Activated B cell treated with CpG ODN at 0.5 μM for 24 hours (primary cell): Measurements from ENCODE around the gene GABPA. TPM values are rescaled to one million over a fixed set of nuclear protein-coding genes. Genes with fewer than 3 reads are reported as not detected.

Experiments used
- ATAC-seq: fragments of 200-7000 bp; cut with Tn5 transposase; one replicate; pipeline ENCODE4 v1.10.0; 2021; ENCODE audit warnings: low read depth, mild to moderate bottlenecking, moderate library complexity
- CTCF ChIA-PET: fragments of 350-600 bp; sonication (Branson Sonifier 250); formaldehyde crosslinking; loops from one replicate; lab custom pipeline; 2021; ENCODE audit warnings: antibody characterized with exemption; lab: Charles Lee
- POLR2A ChIA-PET: fragments of 350-600 bp; sonication (Branson Sonifier 250); formaldehyde crosslinking; loops from one replicate; lab custom pipeline; 2021; ENCODE audit warnings: antibody characterized with exemption; lab: Charles Lee
- DNase-seq: peaks from one replicate; pipeline ENCODE4 v3.0.0; 2022
- H3K27ac Mint-ChIP-seq: one replicate; pipeline ENCODE4 v1.8.0; 2020; ENCODE audit warnings: mixed read lengths
- H3K27me3 Mint-ChIP-seq: one replicate; pipeline ENCODE4 v1.8.0; 2021; ENCODE audit warnings: mixed read lengths
- H3K36me3 Mint-ChIP-seq: one replicate; pipeline ENCODE4 v1.8.0; 2021; ENCODE audit warnings: low read depth, mixed read lengths
- H3K4me1 Mint-ChIP-seq: one replicate; pipeline ENCODE4 v1.8.0; 2021; ENCODE audit warnings: mixed read lengths
- H3K4me3 Mint-ChIP-seq: one replicate; pipeline ENCODE4 v1.8.0; 2020; ENCODE audit warnings: mild to moderate bottlenecking, mixed read lengths
- H3K9me3 Mint-ChIP-seq: one replicate; pipeline ENCODE4 v1.8.0; 2020; ENCODE audit warnings: mixed read lengths
- CTCF ChIP-seq: fragments of 200-600 bp; IDR thresholded peaks from one replicate; pipeline ENCODE4 v1.8.0; 2022; ENCODE audit warnings: antibody characterized with exemption, mild to moderate bottlenecking
- intact Hi-C: fragments of 100-400 bp; cut with micrococcal nuclease; formaldehyde crosslinking; loops from one replicate; pipeline ENCODE4 v1.15.1; 2024
- total RNA-seq: library from RNA; stranded (reverse); gene quantifications from 2 replicates; pipeline ENCODE4 v1.2.3, GENCODE V29; 2022

Gene GABPA
- 31.3 and 34.6 TPM in 2 replicates for total RNA-seq

- peak; percentile 98 for DNase-seq
- peak within 1 kb of the TSS; percentile 100 for H3K27ac Mint-ChIP-seq
- ChIA-PET CTCF (interaction anchor here (1.2 to 1.8 kb wide), 3 partner anchors 127 to 435 kb away, joined by 3 to 11 read pairs (median 3); partner anchors contain the start of gene APP), POLR2A (interaction anchor here (0.6 to 2.2 kb wide), 6 partner anchors 14 to 1794 kb away, joined by 3 to 25 read pairs (median 4); partner anchors contain the start of genes JAM2 and MRPL39)
- H3K4me3 Mint-ChIP-seq: peak within 1 kb of the TSS; percentile 100
- no peaks in the 10 kb centered on the region for H3K9me3 Mint-ChIP-seq
- intact Hi-C loops: loop anchor here (1.0 kb wide), 10 partner anchors 27 to 559 kb away; partner anchors contain the start of genes JAM2 and MRPL39
- H3K36me3 Mint-ChIP-seq: peaks cover 33% of the 10 kb centered on the region
- ATAC-seq: peak; percentile 87
- H3K4me1 Mint-ChIP-seq: peaks cover 61% of the 10 kb centered on the region
- no peak for TF ChIP-seq CTCF
- no peaks in the 10 kb centered on the region for H3K27me3 Mint-ChIP-seq
Measured at GRCh38 chr21:25734904-25735645, at the start of gene GABPA, which contains the start of gene ATP5PF. GABPA (plus strand) TSS chr21:25734972; CDS start chr21:25741599, 6,627 bp downstream. ATP5PF (minus strand) TSS chr21:25734904; CDS start chr21:25729794, 5,110 bp downstream.

DNA sequence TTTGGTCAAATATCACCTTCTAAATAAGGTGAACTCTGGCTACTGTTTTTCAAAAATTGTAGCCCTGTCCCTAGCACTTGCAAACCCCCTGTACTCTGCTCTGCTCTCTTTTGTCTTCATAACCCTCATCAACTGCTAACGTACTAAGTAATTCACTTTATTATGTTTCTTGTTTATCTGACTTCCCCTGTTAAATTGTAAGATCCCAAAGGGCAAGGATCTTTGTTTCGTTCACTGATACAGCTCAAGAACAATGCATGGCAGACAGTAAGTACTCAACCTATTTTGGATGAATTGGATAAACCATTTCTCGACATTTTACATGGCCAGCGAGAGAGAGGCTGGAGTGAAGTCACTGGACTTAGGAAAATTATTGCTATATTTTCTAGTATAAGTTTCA is 47.0 kb upstream of the GABPA start:
- intact Hi-C loops: no loop called here
- Mint-ChIP-seq H3K4me1 (no peaks in the 10 kb centered on the region), H3K36me3 (no peaks in the 10 kb centered on the region), H3K27ac (no peak overlapping the region), H3K4me3 (no peak overlapping the region), H3K27me3 (no peaks in the 10 kb centered on the region), H3K9me3 (no peaks in the 10 kb centered on the region)
- ATAC-seq (no peak), DNase-seq (no peak)
- ChIA-PET POLR2A (no interaction called here), CTCF (no interaction called here)
- TF ChIP-seq CTCF: no peak

DNA sequence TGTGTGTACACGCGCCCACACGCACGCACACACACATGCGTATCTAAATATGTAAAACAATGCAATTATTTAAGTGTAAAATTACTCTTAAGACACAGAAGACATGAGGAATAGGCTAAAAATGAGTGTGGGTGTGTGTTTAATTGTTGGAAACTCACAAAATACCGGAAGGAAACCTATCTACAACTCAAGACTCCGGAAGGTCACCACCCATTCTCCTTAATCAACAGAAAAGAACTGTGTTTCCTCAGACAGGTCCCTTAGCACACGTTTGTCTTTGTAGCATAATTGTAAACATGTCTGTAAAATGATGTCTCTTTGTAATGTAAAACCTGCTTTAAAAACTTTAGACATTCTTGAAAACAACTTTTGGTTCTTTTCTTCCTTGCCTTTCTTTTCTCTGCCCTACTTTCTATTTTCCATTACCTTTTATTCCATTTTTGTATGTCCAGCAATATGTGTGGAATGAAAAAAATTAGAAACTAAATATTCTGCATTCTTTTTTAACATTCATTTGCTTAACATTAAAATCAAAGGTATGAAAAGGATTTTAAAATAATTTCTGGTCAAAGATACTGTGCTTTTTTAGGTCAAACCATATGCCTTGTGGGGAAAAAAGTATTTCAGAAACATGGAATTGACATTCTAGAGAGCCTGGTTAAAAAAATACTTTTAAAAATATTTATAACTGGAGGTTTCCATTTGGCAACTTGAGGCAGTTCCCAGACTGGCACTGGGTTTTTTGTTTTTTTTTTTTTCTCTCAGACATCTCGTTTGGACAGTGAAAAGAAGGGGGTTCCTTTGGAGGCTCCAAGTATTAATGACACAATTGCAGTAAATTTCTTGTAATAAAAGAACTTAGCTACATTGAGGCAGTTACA is 46.3 kb upstream of the GABPA start:
- Mint-ChIP-seq H3K4me1 (no peaks in the 10 kb centered on the region), H3K27me3 (no peaks in the 10 kb centered on the region), H3K9me3 (no peaks in the 10 kb centered on the region), H3K27ac (no peak overlapping the region), H3K36me3 (no peaks in the 10 kb centered on the region), H3K4me3 (no peak overlapping the region)
- DNase-seq (no peak), ATAC-seq (no peak)
- intact Hi-C loops: no loop called here
- ChIA-PET POLR2A (interaction anchor here (0.7 kb wide), 1 partner anchor 28 kb away, joined by 3 read pairs; no protein-coding TSS in a partner anchor), CTCF (no interaction called here)
- no peak for TF ChIP-seq CTCF

DNA sequence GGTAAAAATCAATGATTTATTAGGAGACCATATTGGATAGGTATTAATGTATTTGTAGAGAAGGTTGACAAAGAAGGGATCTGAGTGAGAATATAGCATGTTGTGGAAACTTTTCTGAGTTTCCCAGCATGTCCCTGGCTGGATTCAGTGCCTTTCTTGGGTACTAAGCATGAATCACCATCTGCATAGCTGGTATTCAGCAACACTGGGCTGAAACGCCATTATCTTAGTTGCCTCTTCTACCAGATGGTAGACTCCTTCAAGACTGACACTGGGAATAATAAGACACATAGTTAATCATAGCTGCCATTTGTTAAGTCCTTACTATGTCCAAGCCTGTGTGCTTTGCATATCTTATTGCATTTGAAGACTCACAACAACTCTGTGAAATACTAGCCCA is 45.5 kb upstream of the GABPA start:
- ChIA-PET CTCF (no interaction called here), POLR2A (interaction anchor here (0.7 kb wide), 1 partner anchor 29 kb away, joined by 3 read pairs; no protein-coding TSS in a partner anchor)
- ATAC-seq (no peak), DNase-seq (no peak)
- H3K9me3 Mint-ChIP-seq: no peaks in the 10 kb centered on the region
- H3K36me3 Mint-ChIP-seq: no peaks in the 10 kb centered on the region
- H3K4me3 Mint-ChIP-seq: no peak overlapping the region
- H3K27ac Mint-ChIP-seq: no peak overlapping the region
- intact Hi-C loops: no loop called here
- H3K4me1 Mint-ChIP-seq: no peaks in the 10 kb centered on the region
- TF ChIP-seq CTCF: no peak
- H3K27me3 Mint-ChIP-seq: no peaks in the 10 kb centered on the region
